Esophagus squamous epithelium (tissue), 5 donors: ENCODE results near the gene ESYT2. TPM values are rescaled to one million over a fixed set of nuclear protein-coding genes. Genes with fewer than 3 reads are reported as not detected.

Source experiments
- DNase-seq: peaks from one replicate; lab custom pipeline; 2025; lab: John Stamatoyannopoulos, UW
- H3K27ac ChIP-seq, 4 donors: fragments of 200-600 bp; sonication (generic); one replicate each; pipeline ENCODE4 v1.5.1; 2016 to 2019; ENCODE audit warnings: mild to moderate bottlenecking in 1 of 4
- H3K27me3 ChIP-seq, 4 donors: fragments of 200-600 bp; sonication (generic); 1 replicate in 3 of 4; 2 replicates in 1 of 4; pipeline versions ENCODE4 v1.5.1 to v1.6.0; 2017 to 2021; ENCODE audit warnings: antibody characterized with exemption in 1 of 4
- H3K36me3 ChIP-seq, 3 donors: fragments of 200-600 bp; sonication (generic); one replicate each; pipeline ENCODE4 v1.5.1; 2016 to 2019
- H3K4me1 ChIP-seq, 3 donors: fragments of 200-600 bp; sonication (generic); one replicate each; pipeline ENCODE4 v1.5.1; 2017 to 2019
- H3K4me3 ChIP-seq, 4 donors: fragments of 200-600 bp; sonication (generic); 1 replicate in 3 of 4; 2 replicates in 1 of 4; pipeline ENCODE4 v1.5.1; 2016 to 2019; ENCODE audit warnings: mild to moderate bottlenecking in 2 of 4, moderate library complexity in 1 of 4
- H3K9me3 ChIP-seq, 3 donors: fragments of 200-600 bp; sonication (generic); one replicate each; pipeline ENCODE4 v1.5.1; 2016 to 2019
- CTCF ChIP-seq, 6 experiments: fragments of 450-650 bp in 4 of 6; fragments of 200-600 bp in 2 of 6; sonication (generic) in 2 of 6; IDR thresholded peaks; one replicate each; pipeline ENCODE4 v1.5.1; 2016 to 2019; ENCODE audit warnings: antibody characterized with exemption in 6 of 6, mild to moderate bottlenecking in 4 of 6, moderate library complexity in 4 of 6
- POLR2A ChIP-seq, 4 donors: fragments of 450-650 bp; IDR thresholded peaks; one replicate each; pipeline ENCODE4 v1.6.1; 2017; ENCODE audit warnings: antibody characterized with exemption in 4 of 4, mild to moderate bottlenecking in 4 of 4, moderate library complexity in 3 of 4
- WGBS, 2 donors: methylation state at CpG; one replicate each; pipeline ENCODE4 v1.1.5; 2018; 5-methylcytosine and 5-hydroxymethylcytosine counted together
- intact Hi-C: fragments of 100-400 bp; cut with DNase I; formaldehyde crosslinking; loops from one replicate; pipeline ENCODE4 v1.15.0; 2022
- total RNA-seq, 4 donors: library from RNA; depleted of rRNA; stranded (reverse); fragments of >200 nt; gene quantifications; one replicate each; pipeline ENCODE4 v1.1.0, GENCODE V29; 2016
- donor health status: DM: yes; HTN: yes; CAD: no.

Gene ESYT2
- total RNA-seq, 4 donors from 2014 or later = 52.1 to 94.2 (median 60.5) TPM

GRCh38 chr7:158695056-158695455 lies 134.3 kb downstream of the ESYT2 start:
- Histone ChIP-seq H3K9me3 (no peaks in the 10 kb centered on the region), H3K4me3 (no peak overlapping the region), H3K27ac (no peak overlapping the region), H3K27me3 (no peaks in the 10 kb centered on the region), H3K4me1 (peaks cover 0 to 7% (median 0%) of the 10 kb centered on the region in 3 donors), H3K36me3 (peaks cover 0 to 13% (median 0%) of the 10 kb centered on the region in 3 donors)
- TF ChIP-seq CTCF (IDR thresholded peaks at IDR 0.05) (no peak), POLR2A (IDR thresholded peaks at IDR 0.05) (no peak)
- intact Hi-C loops = no loop called here
- no peak for DNase-seq
- WGBS, 2 donors = 56 to 63% methylated on average over 3 of the region's 3 CpGs

DNA sequence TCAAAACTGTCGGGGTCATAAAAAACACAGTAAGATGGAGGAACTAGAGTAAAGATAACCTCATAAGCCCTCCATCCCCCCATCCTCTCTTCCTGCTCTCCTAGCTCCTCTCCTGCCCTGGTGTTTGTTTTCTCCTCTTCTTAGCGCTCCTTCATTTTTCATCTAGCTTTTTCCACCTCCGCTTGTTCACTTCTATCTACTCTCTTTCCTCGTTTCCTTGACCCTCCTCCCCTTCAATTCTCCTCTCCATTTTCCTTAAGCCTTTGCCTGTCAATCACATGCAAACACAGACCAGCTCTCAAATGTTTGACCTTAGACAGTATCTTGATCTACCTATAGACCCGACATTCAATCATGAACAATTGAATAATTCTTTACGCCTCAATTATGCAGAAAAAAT lies 134.7 kb downstream of the ESYT2 start:
- Histone ChIP-seq H3K4me1 (peaks cover 0 to 7% (median 0%) of the 10 kb centered on the region in 3 donors), H3K27ac (no peak overlapping the region), H3K9me3 (no peaks in the 10 kb centered on the region), H3K27me3 (no peaks in the 10 kb centered on the region), H3K36me3 (peaks cover 0 to 15% (median 0%) of the 10 kb centered on the region in 3 donors), H3K4me3 (no peak overlapping the region)
- TF ChIP-seq POLR2A (IDR thresholded peaks at IDR 0.05) = no peak
- TF ChIP-seq CTCF (IDR thresholded peaks at IDR 0.05) = no peak
- DNase-seq = no peak
- 77 to 94% methylated on average over 6 of the region's 6 CpGs for WGBS, 2 donors
- intact Hi-C loops = loop anchor here (5.0 kb wide), 1 partner anchor 283 kb away; no protein-coding TSS in a partner anchor

DNA sequence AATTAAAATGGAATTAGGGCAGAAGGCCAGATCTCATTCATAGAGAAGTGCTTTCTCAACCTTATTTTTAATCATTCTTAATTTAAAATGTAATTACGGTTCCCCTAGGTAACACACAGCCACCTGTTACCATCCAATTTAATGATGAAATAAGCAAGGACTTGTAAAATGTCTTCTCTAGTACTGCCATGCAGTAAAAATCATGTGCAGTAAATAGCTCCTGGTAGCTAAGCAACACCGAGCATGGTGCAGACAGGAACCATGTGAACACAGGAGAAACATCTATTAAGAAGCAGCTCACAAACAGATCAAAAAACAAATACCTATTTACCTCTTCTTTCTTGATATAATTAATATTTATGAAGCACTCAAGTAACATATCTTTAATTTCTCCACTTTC lies 139.8 kb downstream of the ESYT2 start:
- peaks cover 0 to 61% (median 0%) of the 10 kb centered on the region in 3 donors for H3K36me3 ChIP-seq
- intact Hi-C loops = no loop called here
- no peak for DNase-seq
- TF ChIP-seq CTCF (IDR thresholded peaks at IDR 0.05) (no peak), POLR2A (IDR thresholded peaks at IDR 0.05) (no peak)
- H3K27me3 ChIP-seq = no peaks in the 10 kb centered on the region
- H3K9me3 ChIP-seq = no peaks in the 10 kb centered on the region
- 98 to 100% methylated on average over 2 of the region's 2 CpGs for WGBS, 2 donors
- no peak overlapping the region for H3K4me3 ChIP-seq
- H3K27ac ChIP-seq = no peak overlapping the region
- H3K4me1 ChIP-seq = no peaks in the 10 kb centered on the region

GRCh38 chr7:158687406-158687805 lies 141.9 kb downstream of the ESYT2 start:
- no peaks in the 10 kb centered on the region for H3K27me3 ChIP-seq
- intact Hi-C loops = no loop called here
- no peak for DNase-seq
- no peak overlapping the region for H3K4me3 ChIP-seq
- H3K36me3 ChIP-seq = peaks cover 0 to 71% (median 0%) of the 10 kb centered on the region in 3 donors
- H3K27ac ChIP-seq = no peak overlapping the region
- no peaks in the 10 kb centered on the region for H3K4me1 ChIP-seq
- no peak for TF ChIP-seq CTCF (IDR thresholded peaks at IDR 0.05)
- TF ChIP-seq POLR2A (IDR thresholded peaks at IDR 0.05) = no peak
- no peaks in the 10 kb centered on the region for H3K9me3 ChIP-seq
- WGBS, 2 donors = 86 to 97% methylated on average over 5 to 7 of the region's 7 CpGs

GRCh38 chr7:158685693-158686092 lies 143.6 kb downstream of the ESYT2 start:
- Histone ChIP-seq H3K36me3 (peaks cover 0 to 68% (median 0%) of the 10 kb centered on the region in 3 donors), H3K27me3 (no peaks in the 10 kb centered on the region), H3K4me3 (no peak overlapping the region), H3K27ac (no peak overlapping the region), H3K4me1 (no peaks in the 10 kb centered on the region), H3K9me3 (no peaks in the 10 kb centered on the region)
- TF ChIP-seq POLR2A (IDR thresholded peaks at IDR 0.05) (no peak), CTCF (IDR thresholded peaks at IDR 0.05) (no peak)
- DNase-seq = no peak
- intact Hi-C loops = no loop called here
- 91 to 94% methylated on average over 4 of the region's 4 CpGs for WGBS, 2 donors
